ENCODE measurements around the gene SAMD4B. TPM values are rescaled to one million over a fixed set of nuclear protein-coding genes. Genes with fewer than 3 reads are reported as not detected.

Gene SAMD4B
- total RNA-seq, 1 donor from 2014 or later: 119 TPM

DNA sequence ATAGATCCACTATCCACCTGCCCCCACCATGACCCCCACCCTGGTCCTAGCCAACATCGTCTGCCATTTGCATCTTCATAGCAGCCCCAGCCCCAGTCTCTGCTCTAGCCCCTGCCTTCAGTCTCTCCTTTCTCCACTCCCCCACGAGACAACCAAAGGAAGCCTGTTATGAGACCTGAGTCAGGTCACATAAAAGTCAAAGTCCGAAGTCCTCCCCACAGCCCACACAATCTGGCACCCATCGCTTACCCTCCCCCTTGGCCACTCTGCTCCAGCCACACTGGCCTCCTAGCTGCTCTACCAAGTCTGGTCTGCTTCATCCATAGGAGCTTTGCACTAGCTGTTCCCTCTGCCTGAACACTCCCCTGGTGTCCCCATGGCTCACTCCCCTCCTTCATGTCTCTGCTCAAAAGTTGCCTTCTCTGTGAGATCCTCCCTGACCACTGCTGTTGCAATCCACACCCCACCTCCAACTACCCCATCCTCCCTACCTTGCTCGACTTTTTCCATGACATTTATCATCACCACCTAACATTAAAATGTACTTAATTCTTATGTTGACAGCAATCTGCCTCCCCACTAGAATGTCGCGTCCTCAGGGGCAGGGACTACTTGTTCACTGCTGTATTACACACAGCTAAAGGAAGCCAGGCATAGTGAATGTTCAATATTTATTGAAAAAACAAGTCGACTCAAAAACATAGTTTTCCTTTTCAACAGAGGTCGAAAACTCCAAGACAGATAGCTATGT lies 69.0 kb downstream of the SAMD4B start:
- H3K4me3 Mint-ChIP-seq (ENCODE audit: unreplicated experiment): peak overlapping the region; percentile 28
- DNase-seq: no peak
- peaks cover 28% of the 10 kb centered on the region for H3K9me3 Mint-ChIP-seq (ENCODE audit: unreplicated experiment)
- H3K27me3 Mint-ChIP-seq (ENCODE audit: unreplicated experiment): peaks cover 22% of the 10 kb centered on the region
- peak overlapping the region; percentile 90 for H3K27ac Mint-ChIP-seq (ENCODE audit: unreplicated experiment)
- H3K4me1 Mint-ChIP-seq (ENCODE audit: low read depth, unreplicated experiment): peaks cover 24% of the 10 kb centered on the region
- no peaks in the 10 kb centered on the region for H3K36me3 Mint-ChIP-seq (ENCODE audit: unreplicated experiment)
- no peak for TF ChIP-seq CTCF (IDR thresholded peaks at IDR 0.05; ENCODE audit: partially characterized antibody, unreplicated experiment)

DNA sequence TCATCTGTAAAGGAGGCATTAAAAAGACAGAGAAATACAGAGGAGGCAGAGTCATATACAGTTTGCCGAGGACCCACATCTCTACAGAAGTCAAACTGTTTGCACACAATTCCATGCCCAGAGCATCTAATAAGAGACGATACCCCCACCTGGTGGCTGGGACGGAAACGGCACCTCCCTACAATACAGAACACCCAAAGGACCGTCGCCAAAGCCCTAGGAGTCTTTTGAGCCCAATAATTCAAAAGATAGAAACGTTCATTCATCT lies 69.5 kb downstream of the SAMD4B start:
- peak overlapping the region; percentile 28 for H3K4me3 Mint-ChIP-seq (ENCODE audit: unreplicated experiment)

GRCh38 chr19:39412100-39412866 lies 70.1 kb downstream of the SAMD4B start, which contains the start of gene PLEKHG2:
Gene PLEKHG2 (plus strand): TSS chr19:39412669. CDS start chr19:39414087, 1,418 bp downstream.
- DNase-seq: peak; percentile 98
- no peak for TF ChIP-seq CTCF (IDR thresholded peaks at IDR 0.05; ENCODE audit: partially characterized antibody, unreplicated experiment)
- no peaks in the 10 kb centered on the region for H3K36me3 Mint-ChIP-seq (ENCODE audit: unreplicated experiment)
- peak within 1 kb of the TSS; percentile 81 for H3K4me3 Mint-ChIP-seq (ENCODE audit: unreplicated experiment)
- H3K27ac Mint-ChIP-seq (ENCODE audit: unreplicated experiment): peak within 1 kb of the TSS; percentile 90
- peaks cover 25% of the 10 kb centered on the region for H3K4me1 Mint-ChIP-seq (ENCODE audit: low read depth, unreplicated experiment)
- peaks cover 28% of the 10 kb centered on the region for H3K9me3 Mint-ChIP-seq (ENCODE audit: unreplicated experiment)
- peaks cover 21% of the 10 kb centered on the region for H3K27me3 Mint-ChIP-seq (ENCODE audit: unreplicated experiment)

More for the DNA sequence above, 69.5 kb downstream of the SAMD4B start:
- peak; percentile 80 for TF ChIP-seq CTCF (IDR thresholded peaks at IDR 0.05; ENCODE audit: partially characterized antibody, unreplicated experiment)
- no peaks in the 10 kb centered on the region for H3K36me3 Mint-ChIP-seq (ENCODE audit: unreplicated experiment)
- peaks cover 28% of the 10 kb centered on the region for H3K9me3 Mint-ChIP-seq (ENCODE audit: unreplicated experiment)
- peak overlapping the region; percentile 90 for H3K27ac Mint-ChIP-seq (ENCODE audit: unreplicated experiment)
- H3K27me3 Mint-ChIP-seq (ENCODE audit: unreplicated experiment): peaks cover 21% of the 10 kb centered on the region
- peaks cover 25% of the 10 kb centered on the region for H3K4me1 Mint-ChIP-seq (ENCODE audit: low read depth, unreplicated experiment)
- peak; percentile 84 for DNase-seq

GRCh38 chr19:39412867-39413271 lies 70.6 kb downstream of the SAMD4B start:
- DNase-seq: no peak
- H3K4me1 Mint-ChIP-seq (ENCODE audit: low read depth, unreplicated experiment): peaks cover 25% of the 10 kb centered on the region
- H3K27me3 Mint-ChIP-seq (ENCODE audit: unreplicated experiment): peaks cover 21% of the 10 kb centered on the region
- H3K9me3 Mint-ChIP-seq (ENCODE audit: unreplicated experiment): peaks cover 28% of the 10 kb centered on the region
- peak; percentile 94 for TF ChIP-seq CTCF (IDR thresholded peaks at IDR 0.05; ENCODE audit: partially characterized antibody, unreplicated experiment)
- H3K4me3 Mint-ChIP-seq (ENCODE audit: unreplicated experiment): peak overlapping the region; percentile 81
- no peaks in the 10 kb centered on the region for H3K36me3 Mint-ChIP-seq (ENCODE audit: unreplicated experiment)
- H3K27ac Mint-ChIP-seq (ENCODE audit: unreplicated experiment): no peak overlapping the region

Data from glutamatergic neuron (in vitro differentiated cells).